A549 (cell line): ENCODE measurements around the gene VGLL3. TPM values are rescaled to one million over a fixed set of nuclear protein-coding genes. Genes with fewer than 3 reads are reported as not detected.

Experiments used
- ATAC-seq, 2 experiments: fragments of 200-7000 bp in 1 of 2; fragments of >200 bp in 1 of 2; cut with Nextera tagmentation in 1 of 2; cut with Tn5 transposase in 1 of 2; 3 replicates each; pipeline versions ENCODE4 v1.8.0 to v1.9.1; 2018 to 2020; ENCODE audit warnings: mild to moderate bottlenecking in 1 of 2, moderate library complexity in 1 of 2
- CTCF ChIA-PET: fragments of 300-600 bp; sonication (Branson Sonifier 250); formaldehyde crosslinking; extraction: SDS; loops from one replicate; lab custom pipeline; 2021; ENCODE audit warnings: antibody characterized with exemption, inconsistent platforms; lab: Yijun Ruan, JAX
- POLR2A ChIA-PET: fragments of 350-600 bp; formaldehyde crosslinking; extraction: SDS; loops from one replicate; lab custom pipeline; 2021; ENCODE audit warnings: antibody characterized with exemption, inconsistent platforms; lab: Yijun Ruan, JAX
- DNase-seq, 2 experiments: peaks; one replicate each; pipeline versions ENCODE4 v3.0.0 to v3.0.0-alpha.2; 2011 to 2016; ENCODE audit warnings: low read depth in 1 of 2, low spot score in 1 of 2
- FAIRE-seq: peaks from 2 replicates; lab custom pipeline; 2011; peaks lifted over from hg19 to GRCh38; lab: Jason Lieb, UNC
- H3K27ac ChIP-seq, 2 experiments: fragments of >200 bp; sonication (Bioruptor Twin); formaldehyde crosslinking; 3 replicates each; pipeline ENCODE4 v1.5.1; 2016 to 2017
- H3K4me1 ChIP-seq: fragments of >200 bp; sonication (Bioruptor Twin); formaldehyde crosslinking; 3 replicates; pipeline ENCODE4 v1.6.1; 2016
- H3K4me2 ChIP-seq: fragments of >200 bp; sonication (Bioruptor Twin); formaldehyde crosslinking; 3 replicates; pipeline ENCODE4 v1.6.1; 2016
- H3K4me3 ChIP-seq: fragments of >200 bp; sonication (Bioruptor Twin); formaldehyde crosslinking; 3 replicates; pipeline ENCODE4 v1.5.1; 2016
- H3K9me3 ChIP-seq: fragments of >200 bp; sonication (Bioruptor Twin); formaldehyde crosslinking; 3 replicates; pipeline ENCODE4 v1.6.1; 2016
- BHLHE40 ChIP-seq: IDR thresholded peaks from 2 replicates; pipeline ENCODE4 v1.6.1; 2012; ENCODE audit warnings: low read depth, low read length, inconsistent platforms
- CEBPB ChIP-seq, 2 experiments: fragments of >200 bp in 1 of 2; sonication (Bioruptor Twin) in 1 of 2; formaldehyde crosslinking in 1 of 2; IDR thresholded peaks; 2 replicates each; pipeline ENCODE4 v1.6.1; 2012 to 2016
- EHF ChIP-seq: fragments of 250-450 bp; sonication (Bioruptor Pico); IDR thresholded peaks from 2 replicates; pipeline ENCODE4 v1.5.0; 2020; ENCODE audit warnings: mild to moderate bottlenecking
- EHMT2 ChIP-seq: fragments of 200-600 bp; sonication (generic); IDR thresholded peaks from 2 replicates; pipeline ENCODE4 v1.6.1; 2016; ENCODE audit warnings: antibody characterized with exemption, low read depth, mild to moderate bottlenecking, moderate library complexity
- EP300 ChIP-seq, 2 experiments: fragments of >200 bp; sonication (Bioruptor Twin); formaldehyde crosslinking; IDR thresholded peaks; 2 replicates in 1 of 2; 3 replicates in 1 of 2; pipeline ENCODE4 v1.6.1; 2016 to 2017
- FOSL2 ChIP-seq, 2 experiments: fragments of 450-650 bp in 1 of 2; fragments of >200 bp in 1 of 2; sonication (Bioruptor Twin) in 1 of 2; formaldehyde crosslinking; IDR thresholded peaks; 2 replicates each; pipeline versions ENCODE4 v1.5.0 to v1.6.1; 2016 to 2020; ENCODE audit warnings: mild to moderate bottlenecking in 1 of 2, moderate library complexity in 1 of 2
- FOXS1 ChIP-seq: fragments of 250-450 bp; sonication (Bioruptor Pico); IDR thresholded peaks from 2 replicates; pipeline ENCODE4 v1.5.0; 2020; ENCODE audit warnings: mild to moderate bottlenecking, moderate library complexity
- GATA3 ChIP-seq: IDR thresholded peaks from 2 replicates; pipeline ENCODE4 v1.6.1; 2012; ENCODE audit warnings: borderline replicate concordance
- HEYL ChIP-seq: fragments of 250-450 bp; sonication (Bioruptor Pico); IDR thresholded peaks from 2 replicates; pipeline ENCODE4 v1.8.0; 2021; ENCODE audit warnings: mild to moderate bottlenecking, moderate library complexity
- HOXB13 ChIP-seq: fragments of 250-450 bp; sonication (Bioruptor Pico); IDR thresholded peaks from 2 replicates; pipeline ENCODE4 v1.5.0; 2020; ENCODE audit warnings: low read depth, mild to moderate bottlenecking, moderate library complexity
- HOXB5 ChIP-seq: fragments of 250-450 bp; sonication (Bioruptor Pico); IDR thresholded peaks from 2 replicates; pipeline ENCODE4 v1.5.0; 2020; ENCODE audit warnings: mild to moderate bottlenecking, moderate library complexity
- JUN ChIP-seq, 2 experiments: fragments of >200 bp; sonication (Bioruptor Twin); formaldehyde crosslinking; IDR thresholded peaks; 2 replicates in 1 of 2; 3 replicates in 1 of 2; pipeline ENCODE4 v1.6.1; 2016 to 2017
- MAZ ChIP-seq: fragments of 150-350 bp; IDR thresholded peaks from 2 replicates; pipeline ENCODE4 v1.6.1; 2014; ENCODE audit warnings: antibody characterized with exemption, low read depth, low read length, borderline replicate concordance
- MYC ChIP-seq: IDR thresholded peaks from 2 replicates; pipeline ENCODE4 v1.6.1; 2012; ENCODE audit warnings: mild to moderate bottlenecking, inconsistent platforms, low read length, improper control_type of control experiment, borderline replicate concordance
- NPAS2 ChIP-seq: fragments of 250-450 bp; sonication (Bioruptor Pico); IDR thresholded peaks from 2 replicates; pipeline ENCODE4 v1.8.0; 2022; ENCODE audit warnings: mild to moderate bottlenecking, moderate library complexity, borderline replicate concordance
- PHF8 ChIP-seq: fragments of 200-600 bp; sonication (generic); IDR thresholded peaks from 2 replicates; pipeline ENCODE4 v1.6.1; 2016; ENCODE audit warnings: low read depth, mild to moderate bottlenecking, antibody characterized with exemption, moderate library complexity, borderline replicate concordance
- RAD21 ChIP-seq, 2 experiments: fragments of >200 bp in 1 of 2; sonication (Bioruptor Twin) in 1 of 2; formaldehyde crosslinking in 1 of 2; IDR thresholded peaks in 1 of 2; conservative IDR thresholded peaks in 1 of 2; 2 replicates in 1 of 2; 3 replicates in 1 of 2; pipeline ENCODE4 v1.6.1; 2012 to 2018; ENCODE audit warnings: inconsistent platforms in 1 of 2
- RCOR1 ChIP-seq: fragments of 150-350 bp; IDR thresholded peaks from 2 replicates; pipeline ENCODE4 v1.6.1; 2014; ENCODE audit warnings: antibody characterized with exemption, low read length, low read depth
- RFX5 ChIP-seq: fragments of 450-650 bp; IDR thresholded peaks from 2 replicates; pipeline ENCODE4 v1.7.1; 2014; ENCODE audit warnings: antibody characterized with exemption, mild to moderate bottlenecking, moderate library complexity
- RNF2 ChIP-seq: fragments of 200-600 bp; sonication (generic); IDR thresholded peaks from 2 replicates; pipeline ENCODE4 v1.6.1; 2016; ENCODE audit warnings: low read depth, mild to moderate bottlenecking, antibody characterized with exemption, moderate library complexity, borderline replicate concordance
- SMC3 ChIP-seq: fragments of >200 bp; sonication (Bioruptor Twin); formaldehyde crosslinking; IDR thresholded peaks from 3 replicates; pipeline ENCODE4 v1.6.1; 2018; ENCODE audit warnings: inconsistent platforms
- WGBS: methylation state at CpG from one replicate; pipeline ENCODE4 v1.1.6; 2017; ENCODE audit errors: missing lambda C conversion rate; 5-methylcytosine and 5-hydroxymethylcytosine counted together
- polyA plus RNA-seq, 4 experiments: library from polyadenylated mRNA; depleted of rRNA in 3 of 4; stranded (reverse); fragments of >200 nt; fragmentation: RNase III in 1 of 4; extraction: RNeasy Plus Mini Kit Qiagen cat#74134 plus additional on column Dnase treatment in 1 of 4; gene quantifications; 2 replicates in 3 of 4; 3 replicates in 1 of 4; pipeline ENCODE4 v1.2.3, GENCODE V29; 2011 to 2017
- TF ChIP-seq, protein P1 (sequence below): fragments of >200 bp; sonication (Bioruptor Twin); formaldehyde crosslinking; IDR thresholded peaks from 3 replicates; pipeline ENCODE4 v1.6.1; 2016
- TF ChIP-seq, protein P2 (sequence below): IDR thresholded peaks from 2 replicates; pipeline ENCODE4 v1.6.1; 2012
- TF ChIP-seq, protein P3 (sequence below): fragments of >200 bp; sonication (Bioruptor Twin); formaldehyde crosslinking; IDR thresholded peaks from 3 replicates; pipeline ENCODE4 v1.5.1; 2016
- TF ChIP-seq, protein P4 (sequence below): IDR thresholded peaks from 2 replicates; pipeline ENCODE4 v1.6.1; 2012
- TF ChIP-seq, protein P5 (sequence below): fragments of 250-450 bp; sonication (Bioruptor Pico); IDR thresholded peaks from 2 replicates; pipeline ENCODE4 v1.5.0; 2021; ENCODE audit warnings: mild to moderate bottlenecking, moderate library complexity, borderline replicate concordance

Gene VGLL3
- polyA plus RNA-seq, 2 of the 4 experiments (the other 2 are of a cell fraction) = 4.3 to 13.0 TPM

DNA sequence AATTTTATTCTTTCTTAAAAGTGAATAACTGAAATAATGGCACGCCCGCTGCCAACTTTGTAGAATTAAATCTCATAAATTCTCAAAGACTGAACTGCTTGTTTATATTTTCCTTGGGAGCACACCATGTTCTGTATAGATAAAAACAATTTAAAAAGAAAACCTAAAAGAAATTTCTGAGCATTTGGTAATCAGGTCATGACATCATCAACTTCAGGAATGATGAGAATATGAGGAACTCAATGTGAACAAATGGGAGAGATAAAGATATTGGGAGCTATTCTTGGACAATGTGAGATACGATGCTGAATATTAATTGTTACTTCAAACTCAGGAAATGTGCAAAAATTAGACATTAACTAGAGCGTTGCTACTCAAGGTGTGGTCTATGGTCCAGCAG, 10.0 kb upstream of the VGLL3 start:
- DNase-seq = no peak
- Histone ChIP-seq H3K27ac (no peak overlapping the region), H3K4me2 (no peak overlapping the region)
- ChIA-PET POLR2A (no interaction called here), CTCF (no interaction called here)
- FAIRE-seq = no peak
- 92% methylated on average over 4 of the region's 4 CpGs for WGBS
- ATAC-seq = no peak
- no peak for TF ChIP-seq MYC
- no peak for TF ChIP-seq PHF8
- TF ChIP-seq RFX5 = no peak
- TF ChIP-seq HOXB13 (CRISPR knock-in tag) = no peak
- no peak for TF ChIP-seq FOXS1
- TF ChIP-seq MAZ = no peak
- no peak for TF ChIP-seq EHF (CRISPR knock-in tag)
- TF ChIP-seq, protein P1, sequence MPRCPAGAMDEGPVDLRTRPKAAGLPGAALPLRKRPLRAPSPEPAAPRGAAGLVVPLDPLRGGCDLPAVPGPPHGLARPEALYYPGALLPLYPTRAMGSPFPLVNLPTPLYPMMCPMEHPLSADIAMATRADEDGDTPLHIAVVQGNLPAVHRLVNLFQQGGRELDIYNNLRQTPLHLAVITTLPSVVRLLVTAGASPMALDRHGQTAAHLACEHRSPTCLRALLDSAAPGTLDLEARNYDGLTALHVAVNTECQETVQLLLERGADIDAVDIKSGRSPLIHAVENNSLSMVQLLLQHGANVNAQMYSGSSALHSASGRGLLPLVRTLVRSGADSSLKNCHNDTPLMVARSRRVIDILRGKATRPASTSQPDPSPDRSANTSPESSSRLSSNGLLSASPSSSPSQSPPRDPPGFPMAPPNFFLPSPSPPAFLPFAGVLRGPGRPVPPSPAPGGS = no peak
- TF ChIP-seq, protein P2, sequence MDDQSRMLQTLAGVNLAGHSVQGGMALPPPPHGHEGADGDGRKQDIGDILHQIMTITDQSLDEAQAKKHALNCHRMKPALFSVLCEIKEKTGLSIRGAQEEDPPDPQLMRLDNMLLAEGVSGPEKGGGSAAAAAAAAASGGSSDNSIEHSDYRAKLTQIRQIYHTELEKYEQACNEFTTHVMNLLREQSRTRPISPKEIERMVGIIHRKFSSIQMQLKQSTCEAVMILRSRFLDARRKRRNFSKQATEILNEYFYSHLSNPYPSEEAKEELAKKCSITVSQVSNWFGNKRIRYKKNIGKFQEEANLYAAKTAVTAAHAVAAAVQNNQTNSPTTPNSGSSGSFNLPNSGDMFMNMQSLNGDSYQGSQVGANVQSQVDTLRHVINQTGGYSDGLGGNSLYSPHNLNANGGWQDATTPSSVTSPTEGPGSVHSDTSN = no peak
- TF ChIP-seq EHMT2 = no peak
- no peak for TF ChIP-seq RCOR1
- no peak for TF ChIP-seq HEYL (CRISPR knock-in tag)
- TF ChIP-seq, protein P3, sequence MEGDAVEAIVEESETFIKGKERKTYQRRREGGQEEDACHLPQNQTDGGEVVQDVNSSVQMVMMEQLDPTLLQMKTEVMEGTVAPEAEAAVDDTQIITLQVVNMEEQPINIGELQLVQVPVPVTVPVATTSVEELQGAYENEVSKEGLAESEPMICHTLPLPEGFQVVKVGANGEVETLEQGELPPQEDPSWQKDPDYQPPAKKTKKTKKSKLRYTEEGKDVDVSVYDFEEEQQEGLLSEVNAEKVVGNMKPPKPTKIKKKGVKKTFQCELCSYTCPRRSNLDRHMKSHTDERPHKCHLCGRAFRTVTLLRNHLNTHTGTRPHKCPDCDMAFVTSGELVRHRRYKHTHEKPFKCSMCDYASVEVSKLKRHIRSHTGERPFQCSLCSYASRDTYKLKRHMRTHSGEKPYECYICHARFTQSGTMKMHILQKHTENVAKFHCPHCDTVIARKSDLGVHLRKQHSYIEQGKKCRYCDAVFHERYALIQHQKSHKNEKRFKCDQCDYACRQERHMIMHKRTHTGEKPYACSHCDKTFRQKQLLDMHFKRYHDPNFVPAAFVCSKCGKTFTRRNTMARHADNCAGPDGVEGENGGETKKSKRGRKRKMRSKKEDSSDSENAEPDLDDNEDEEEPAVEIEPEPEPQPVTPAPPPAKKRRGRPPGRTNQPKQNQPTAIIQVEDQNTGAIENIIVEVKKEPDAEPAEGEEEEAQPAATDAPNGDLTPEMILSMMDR = no peak
- no peak for TF ChIP-seq RAD21 (conservative IDR thresholded peaks at IDR 0.05 in 1 of 2, IDR thresholded peaks at IDR 0.05 in 1 of 2)
- no peak for TF ChIP-seq CEBPB (IDR thresholded peaks at IDR 0.05)
- TF ChIP-seq HOXB5 (CRISPR knock-in tag) = no peak
- TF ChIP-seq EP300 (IDR thresholded peaks at IDR 0.05) = no peak
- TF ChIP-seq, all 56 proteins: peak for 0
- H3K4me1 ChIP-seq = peaks cover 9% of the 10 kb centered on the region
- H3K9me3 ChIP-seq = no peaks in the 10 kb centered on the region
- H3K4me3 ChIP-seq = no peak overlapping the region

DNA sequence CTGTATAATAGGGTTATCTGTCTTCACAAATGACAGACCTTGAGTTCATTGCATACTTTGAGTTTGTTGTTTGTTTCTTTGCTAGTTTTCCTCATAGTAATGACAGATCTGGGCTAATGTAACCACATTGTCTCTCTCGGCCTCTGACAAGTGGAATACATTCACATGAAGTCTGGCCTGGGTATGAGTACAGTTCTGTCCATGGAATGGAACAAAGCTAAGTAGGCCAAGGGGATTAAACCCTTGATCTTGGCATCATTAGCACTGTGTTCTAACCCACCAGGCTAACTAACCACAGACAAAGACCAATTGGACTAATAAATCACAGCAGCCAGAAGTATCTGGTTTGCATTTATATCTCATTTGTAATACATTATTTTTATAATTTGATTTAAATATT, 7.6 kb upstream of the VGLL3 start:
- DNase-seq = no peak
- Histone ChIP-seq H3K4me2 (no peak overlapping the region), H3K4me1 (peaks cover 29% of the 10 kb centered on the region), H3K4me3 (no peak overlapping the region), H3K27ac (no peak overlapping the region), H3K9me3 (no peaks in the 10 kb centered on the region)
- WGBS = 100% methylated on average over 1 of the region's 1 CpG
- ChIA-PET POLR2A (no interaction called here), CTCF (no interaction called here)
- ATAC-seq = no peak
- TF ChIP-seq PHF8 (no peak), HEYL (CRISPR knock-in tag) (no peak), HOXB5 (CRISPR knock-in tag) (no peak), JUN (IDR thresholded peaks at IDR 0.05) (no peak), RNF2 (no peak), FOSL2 (IDR thresholded peaks at IDR 0.05) (no peak), FOSL2 (CRISPR knock-in tag; IDR thresholded peaks at IDR 0.05) (no peak), SMC3 (no peak), NPAS2 (no peak), BHLHE40 (no peak), RCOR1 (no peak), GATA3 (no peak)
- TF ChIP-seq, protein P4, sequence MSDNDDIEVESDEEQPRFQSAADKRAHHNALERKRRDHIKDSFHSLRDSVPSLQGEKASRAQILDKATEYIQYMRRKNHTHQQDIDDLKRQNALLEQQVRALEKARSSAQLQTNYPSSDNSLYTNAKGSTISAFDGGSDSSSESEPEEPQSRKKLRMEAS = no peak
- TF ChIP-seq, protein P5, sequence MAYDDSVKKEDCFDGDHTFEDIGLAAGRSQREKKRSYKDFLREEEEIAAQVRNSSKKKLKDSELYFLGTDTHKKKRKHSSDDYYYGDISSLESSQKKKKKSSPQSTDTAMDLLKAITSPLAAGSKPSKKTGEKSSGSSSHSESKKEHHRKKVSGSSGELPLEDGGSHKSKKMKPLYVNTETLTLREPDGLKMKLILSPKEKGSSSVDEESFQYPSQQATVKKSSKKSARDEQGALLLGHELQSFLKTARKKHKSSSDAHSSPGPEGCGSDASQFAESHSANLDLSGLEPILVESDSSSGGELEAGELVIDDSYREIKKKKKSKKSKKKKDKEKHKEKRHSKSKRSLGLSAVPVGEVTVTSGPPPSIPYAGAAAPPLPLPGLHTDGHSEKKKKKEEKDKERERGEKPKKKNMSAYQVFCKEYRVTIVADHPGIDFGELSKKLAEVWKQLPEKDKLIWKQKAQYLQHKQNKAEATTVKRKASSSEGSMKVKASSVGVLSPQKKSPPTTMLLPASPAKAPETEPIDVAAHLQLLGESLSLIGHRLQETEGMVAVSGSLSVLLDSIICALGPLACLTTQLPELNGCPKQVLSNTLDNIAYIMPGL (CRISPR knock-in tag) = no peak
- FAIRE-seq = no peak
